ENCODE data around the gene DBET.
"Not testable (repeated sequence)": the region's sequence is repeated elsewhere in the genome, so short reads cannot be mapped to it uniquely, and the experiment has no call there.

Gene DBET

DNA sequence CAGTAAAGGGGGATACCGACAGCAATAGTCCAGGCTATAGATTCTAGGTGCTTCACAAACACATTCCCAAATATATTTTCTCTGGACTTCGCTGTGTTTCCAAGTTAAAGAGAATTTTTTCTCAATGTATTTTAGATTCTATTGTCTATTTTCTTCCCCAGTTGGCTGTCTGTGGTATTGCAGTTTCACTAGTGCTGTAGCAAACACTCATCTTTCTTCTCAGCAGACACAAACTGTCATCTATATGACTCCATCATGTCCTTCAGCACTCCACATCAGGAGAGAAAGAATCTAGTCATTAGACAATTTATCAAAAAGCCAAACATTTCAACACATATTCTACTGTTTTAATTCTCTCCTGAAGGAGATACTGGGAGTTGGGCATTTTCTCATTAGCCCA is at the start of gene DBET:
TSS of gene DBET (plus strand) at position 161 of the 400 bp plus-strand sequence.
- not testable (repeated sequence) for DNase-seq

DNA sequence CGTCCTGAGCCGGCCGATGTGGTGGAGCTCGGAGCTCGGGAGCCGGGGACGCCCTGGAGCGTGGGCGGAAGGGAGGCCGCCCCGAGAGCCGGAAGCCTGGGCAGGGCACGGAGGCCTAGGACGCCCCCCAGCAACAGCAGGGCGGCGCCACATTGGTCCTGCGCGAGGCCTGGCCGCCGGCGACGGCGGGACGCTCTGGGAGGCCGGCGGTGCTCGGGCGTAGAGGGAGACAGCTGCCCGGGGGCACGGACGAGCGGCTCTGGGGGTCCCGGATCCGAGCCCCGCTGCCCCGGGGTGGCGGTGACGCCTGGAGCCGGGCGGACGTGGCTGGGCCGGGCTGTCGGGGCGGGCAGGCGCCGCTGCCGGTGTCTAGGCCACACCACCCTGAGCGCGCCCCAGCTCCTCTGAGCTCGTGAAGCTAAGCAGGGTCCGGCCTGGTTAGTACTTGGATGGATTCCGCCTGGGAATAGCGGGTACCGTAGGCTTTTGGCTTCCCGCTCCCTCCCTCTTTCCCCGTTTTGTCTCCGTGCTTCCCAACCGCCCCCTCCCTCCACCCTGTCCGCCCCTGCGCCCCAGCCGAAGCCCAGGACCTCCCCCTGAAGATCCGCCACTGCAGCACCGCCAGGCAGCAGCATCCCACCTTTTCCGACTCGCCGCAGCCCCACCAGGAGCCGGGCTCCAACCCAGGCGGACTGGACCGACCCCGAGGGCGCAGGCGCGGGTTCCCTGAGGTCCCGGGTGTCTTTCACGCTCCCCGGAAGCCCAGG is 49.3 kb upstream of the DBET start:
- DNase-seq, result no peak

DNA sequence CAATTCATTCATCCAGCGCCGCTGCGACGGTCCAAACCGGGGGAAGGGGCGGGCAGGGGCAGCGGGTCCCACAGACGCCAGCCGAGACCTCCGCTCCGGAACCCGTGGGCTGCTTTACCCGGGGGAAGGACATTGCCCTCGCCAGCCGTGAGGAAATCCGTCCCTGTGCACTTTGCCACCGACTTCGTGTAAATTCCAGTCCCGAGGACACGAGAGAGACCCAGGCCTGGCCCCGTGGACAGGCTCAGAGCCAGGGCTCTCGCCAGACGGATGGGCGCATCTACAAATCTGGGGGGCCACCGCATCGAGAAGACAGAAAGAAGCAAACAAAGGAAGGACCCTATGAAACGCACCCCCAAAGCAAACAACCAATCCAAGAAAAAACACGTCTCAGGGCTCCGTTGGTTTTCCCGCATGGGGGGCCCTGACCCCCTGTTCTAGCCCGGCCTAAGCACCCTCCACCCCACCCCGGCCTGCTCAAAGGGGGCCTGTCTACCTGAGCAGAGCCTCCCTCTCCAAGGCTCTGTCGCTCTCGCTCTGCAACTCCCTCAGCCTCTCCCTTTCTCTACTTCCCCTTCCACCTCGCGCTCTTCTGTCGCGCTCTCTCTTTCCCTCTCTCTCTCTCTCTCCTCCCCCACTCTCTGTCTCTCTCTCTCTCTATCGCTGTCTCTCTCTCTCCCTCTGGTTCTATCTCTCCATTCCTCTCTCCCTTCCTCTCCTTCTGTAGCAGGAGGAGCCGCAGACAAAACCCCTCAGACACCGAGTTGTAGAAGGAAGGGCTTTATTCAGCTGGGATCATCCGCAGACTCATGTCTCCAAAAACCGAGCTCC is 48.5 kb upstream of the DBET start:
- DNase-seq, result no peak

DNA sequence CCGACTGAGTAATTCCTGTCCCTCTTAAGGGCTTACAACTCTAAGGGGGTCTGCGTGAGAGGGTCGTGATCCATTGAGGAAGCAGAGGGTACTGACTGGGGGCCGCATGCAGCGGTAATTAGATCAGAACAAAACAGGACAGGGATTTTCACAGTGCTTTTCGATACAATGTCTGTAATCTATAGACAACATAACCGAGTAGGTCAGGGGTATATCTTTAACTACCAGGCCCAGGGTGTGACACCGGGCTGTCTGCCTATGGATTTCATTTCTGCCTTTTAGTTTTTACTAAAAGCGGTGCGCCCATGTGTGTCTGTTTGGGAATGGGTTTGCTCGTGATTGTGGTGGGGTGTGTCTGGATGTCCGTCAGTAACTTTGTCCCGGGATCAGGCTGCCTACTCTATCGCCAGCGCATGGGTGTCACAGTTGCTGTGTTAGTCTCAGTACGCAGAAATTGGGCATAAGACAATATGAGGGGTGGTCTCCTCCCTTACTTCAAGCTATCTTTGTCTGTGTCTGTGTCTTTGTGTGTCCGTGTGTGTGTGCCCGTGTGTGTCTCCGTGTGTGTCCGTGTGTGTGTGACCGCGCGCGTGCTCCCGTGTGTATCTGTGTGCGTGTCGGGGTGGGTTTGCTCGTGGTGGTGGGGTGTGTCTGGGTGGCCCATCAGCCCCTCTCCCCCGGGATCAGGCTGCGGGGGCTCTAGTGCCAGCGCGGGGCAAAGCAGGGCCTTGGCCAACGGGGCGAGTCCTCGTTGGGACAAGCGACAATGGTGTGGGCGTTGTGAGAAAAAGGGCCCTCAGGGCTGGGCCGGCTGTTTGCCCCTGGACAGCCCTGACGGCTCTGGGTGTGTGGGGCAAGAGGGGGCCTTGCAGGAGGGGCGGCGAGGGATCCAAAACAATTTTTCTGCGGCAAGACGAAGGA is 47.7 kb upstream of the DBET start:
- DNase-seq, result no peak

DNA sequence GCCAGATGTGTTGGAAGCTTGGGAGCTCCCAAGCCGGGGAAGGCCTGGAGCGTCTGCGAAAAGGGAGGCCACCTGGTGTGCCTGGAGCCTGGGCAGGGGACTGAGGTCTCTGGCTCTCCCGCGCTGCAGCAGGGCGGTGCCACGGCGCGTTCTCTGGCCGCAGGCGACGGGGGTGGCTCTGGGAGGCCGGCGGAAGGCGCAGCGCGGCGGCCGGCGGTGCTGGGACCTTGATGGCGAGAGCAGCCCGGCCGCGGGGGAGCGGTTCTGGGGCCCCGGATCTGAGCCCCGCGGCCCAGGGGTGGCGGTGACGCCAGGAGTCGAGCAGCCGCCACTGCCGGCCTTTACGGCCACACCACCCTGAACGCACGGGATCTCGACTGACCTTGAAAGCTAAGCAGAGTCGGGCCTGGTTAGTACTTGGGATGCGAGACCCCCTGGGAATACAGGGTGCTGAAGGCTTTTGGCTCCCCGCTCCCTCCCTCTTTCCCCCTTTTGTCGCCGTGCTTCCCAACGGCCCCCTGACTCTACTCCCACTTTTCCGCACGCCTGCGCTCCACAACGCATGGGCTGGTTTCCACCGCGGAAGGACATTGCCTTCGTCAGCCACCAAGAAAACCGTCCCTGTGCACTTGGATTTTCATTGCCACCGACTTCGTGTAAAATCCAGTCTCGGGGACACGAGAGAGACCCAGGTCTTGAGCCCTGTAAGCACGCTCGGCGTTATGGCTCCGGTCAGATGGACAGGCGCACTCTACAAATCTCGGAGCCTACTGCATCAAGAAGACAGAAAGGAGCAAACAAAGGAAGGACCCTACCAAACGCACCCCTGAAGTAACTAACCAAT is 46.7 kb upstream of the DBET start:
- no peak for DNase-seq

DNA sequence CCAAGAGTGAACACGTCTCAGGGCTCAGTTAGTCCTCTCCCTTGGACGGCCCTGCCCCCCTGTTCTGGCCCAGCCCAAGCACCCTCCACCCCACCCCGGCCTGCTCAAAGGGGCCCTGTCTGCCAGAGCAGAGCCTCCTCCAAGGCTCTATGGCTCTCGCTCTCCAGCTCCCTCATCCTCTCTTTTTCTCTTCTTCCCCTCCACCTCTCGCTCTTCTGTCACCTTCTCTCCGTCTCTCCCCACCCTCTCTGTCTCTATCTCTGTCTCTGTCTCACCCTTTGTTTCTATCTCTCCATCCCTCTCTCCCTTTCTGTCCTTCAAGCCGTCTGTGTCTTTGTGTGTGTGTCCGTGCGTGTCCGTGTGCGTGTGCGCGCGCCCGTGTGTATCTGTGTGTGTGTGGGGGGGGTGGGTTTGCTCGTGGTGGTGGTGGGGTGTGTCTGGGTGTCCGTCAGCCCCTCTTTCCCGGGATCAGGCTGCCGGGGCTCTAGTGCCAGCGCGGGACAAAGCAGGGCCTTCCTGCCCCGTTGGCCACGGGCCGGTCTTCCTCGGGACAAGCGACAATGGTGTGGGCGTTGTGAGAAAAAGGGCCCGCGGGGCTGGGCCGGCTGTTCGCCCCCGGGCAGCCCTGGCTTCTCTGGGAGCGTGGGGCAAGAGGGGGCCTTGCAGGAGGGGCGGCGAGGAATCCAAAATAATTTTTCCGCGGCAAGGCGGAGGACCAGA is 45.9 kb upstream of the DBET start:
- no peak for DNase-seq

DNA sequence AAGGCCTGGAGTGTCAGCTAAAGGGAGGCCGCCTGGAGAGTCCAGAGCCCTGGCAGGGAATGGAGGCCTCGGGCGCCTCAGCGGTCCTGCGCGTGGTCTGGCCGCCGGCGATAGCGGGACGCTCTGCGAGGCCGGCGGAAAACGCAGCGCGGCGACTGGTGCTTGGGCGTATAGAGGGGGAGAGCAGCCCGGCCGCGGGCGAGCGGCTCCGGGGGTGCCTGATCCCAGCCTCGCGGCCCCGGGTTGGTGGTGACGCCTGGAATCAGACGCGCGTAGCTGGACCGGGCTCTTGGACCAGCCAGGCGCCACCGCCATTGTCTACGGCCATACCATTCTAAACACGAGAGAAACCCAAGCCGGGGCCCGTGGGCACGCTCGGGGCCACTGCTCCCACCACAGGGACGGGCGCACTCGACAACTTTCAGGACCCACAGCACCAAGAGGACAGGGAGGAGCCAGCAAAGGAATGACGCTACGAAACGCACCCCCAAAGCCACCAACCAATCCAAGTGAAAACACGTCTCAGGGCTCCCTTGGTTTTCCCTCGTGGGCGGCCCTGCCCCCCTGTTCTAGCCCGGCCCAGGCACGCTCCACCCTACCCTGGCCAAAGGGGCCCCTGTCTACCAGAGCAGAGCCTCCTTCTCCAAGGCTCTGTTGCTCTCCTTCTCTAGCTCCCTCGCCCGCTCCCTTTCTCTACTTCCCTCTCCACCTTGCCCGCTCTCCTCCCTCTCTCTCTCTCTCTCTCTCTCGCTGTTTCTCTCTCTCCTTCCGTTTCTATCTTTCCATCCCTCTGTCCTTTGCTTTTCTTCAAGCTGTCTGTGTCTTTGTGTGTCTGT is 45.1 kb upstream of the DBET start:
- DNase-seq, result no peak

DNA sequence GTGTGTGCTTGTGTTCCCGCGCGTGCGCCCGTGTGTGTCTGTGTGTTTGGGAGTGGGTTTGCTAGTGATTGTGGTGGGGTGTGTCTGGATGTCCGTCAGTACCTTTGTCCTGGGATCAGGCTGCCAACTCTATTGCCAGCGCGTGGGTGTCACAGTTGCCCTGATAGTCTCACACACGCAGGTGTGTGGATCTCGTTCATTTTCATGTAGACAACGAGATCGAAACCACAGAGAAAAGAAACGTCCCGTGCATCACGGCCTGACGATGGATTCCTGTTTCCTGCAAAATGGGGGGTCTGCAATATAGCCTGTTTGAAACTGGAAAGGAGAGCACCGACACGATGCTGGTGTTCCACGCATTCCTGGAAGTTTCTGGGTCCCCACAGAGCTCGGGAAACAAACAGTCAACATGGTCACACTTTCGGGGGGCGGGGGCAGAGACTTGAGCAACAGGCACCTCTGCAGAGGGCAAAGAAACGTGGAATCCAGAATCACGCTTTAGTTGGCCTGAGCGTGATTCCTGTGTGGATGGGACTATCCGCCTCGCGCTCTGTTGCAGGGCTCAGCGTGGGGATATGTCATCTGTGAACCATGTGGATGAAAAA is 44.3 kb upstream of the DBET start:
- DNase-seq, result not testable (repeated sequence)

DNA sequence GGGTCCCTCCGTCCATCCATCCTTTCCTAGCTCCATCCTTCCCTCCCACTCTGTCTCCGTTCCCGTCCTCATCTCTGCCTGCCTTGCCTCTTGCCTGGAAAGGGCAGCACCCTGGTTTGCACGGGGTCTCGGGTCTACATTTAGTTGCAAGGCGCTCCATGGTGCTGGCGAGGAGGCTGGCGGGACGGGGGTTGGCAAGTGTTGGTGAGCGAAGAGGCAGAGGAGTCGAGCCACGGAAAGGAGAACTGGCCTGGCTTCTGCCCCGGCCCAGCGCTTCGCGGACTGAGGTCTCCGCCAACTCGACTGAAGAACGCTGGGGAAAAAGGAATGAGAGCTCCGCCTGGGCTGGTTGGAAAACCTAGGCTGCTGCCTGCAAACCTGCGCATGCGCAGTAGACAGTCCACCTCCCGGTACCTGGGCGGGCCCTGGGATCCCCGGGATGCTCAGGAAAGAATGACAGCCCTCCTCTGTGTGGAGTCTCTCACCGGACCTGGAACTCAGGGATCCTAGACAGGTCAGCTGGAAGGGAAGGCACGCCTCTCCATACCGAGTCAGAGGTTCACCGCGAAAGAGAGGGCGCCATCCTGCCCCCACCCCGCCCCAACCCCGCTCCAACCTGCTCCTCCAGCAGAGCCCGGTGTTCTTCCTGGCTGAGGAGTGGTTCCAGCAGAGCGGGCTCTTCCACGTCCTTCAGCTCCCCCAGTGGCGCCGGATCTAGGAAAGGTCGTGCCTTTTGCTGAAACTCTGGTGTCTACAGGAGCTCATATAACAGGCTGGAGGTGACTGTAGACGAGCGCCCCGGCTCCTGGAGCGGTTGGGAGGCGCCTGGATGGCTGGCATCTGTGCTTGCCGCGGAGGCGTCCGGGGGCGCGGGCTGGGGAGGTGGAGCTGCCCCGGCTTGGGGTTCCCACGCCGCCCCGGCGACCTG is 43.2 kb upstream of the DBET start:
- peak; percentile 58 for DNase-seq

DNA sequence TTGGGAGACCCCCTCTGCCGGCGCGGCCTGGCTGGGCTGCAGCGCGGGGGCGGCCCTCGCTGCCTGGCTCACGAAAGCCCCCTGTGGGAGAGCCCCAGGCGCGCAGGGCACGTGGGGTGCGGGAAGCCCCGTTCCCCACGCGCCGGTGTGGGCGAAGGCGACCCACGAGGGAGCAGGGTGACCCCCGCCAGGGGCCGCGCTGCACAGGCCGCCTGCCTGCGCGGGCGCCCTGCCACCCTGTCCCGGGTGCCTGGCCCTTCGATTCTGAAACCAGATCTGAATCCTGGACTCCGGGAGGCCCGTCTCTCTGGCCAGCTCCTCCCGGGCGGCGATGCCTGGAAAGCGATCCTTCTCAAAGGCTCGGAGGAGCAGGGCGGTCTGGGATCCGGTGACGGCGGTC is 42.3 kb upstream of the DBET start:
- DNase-seq, result not testable (repeated sequence)

DNA sequence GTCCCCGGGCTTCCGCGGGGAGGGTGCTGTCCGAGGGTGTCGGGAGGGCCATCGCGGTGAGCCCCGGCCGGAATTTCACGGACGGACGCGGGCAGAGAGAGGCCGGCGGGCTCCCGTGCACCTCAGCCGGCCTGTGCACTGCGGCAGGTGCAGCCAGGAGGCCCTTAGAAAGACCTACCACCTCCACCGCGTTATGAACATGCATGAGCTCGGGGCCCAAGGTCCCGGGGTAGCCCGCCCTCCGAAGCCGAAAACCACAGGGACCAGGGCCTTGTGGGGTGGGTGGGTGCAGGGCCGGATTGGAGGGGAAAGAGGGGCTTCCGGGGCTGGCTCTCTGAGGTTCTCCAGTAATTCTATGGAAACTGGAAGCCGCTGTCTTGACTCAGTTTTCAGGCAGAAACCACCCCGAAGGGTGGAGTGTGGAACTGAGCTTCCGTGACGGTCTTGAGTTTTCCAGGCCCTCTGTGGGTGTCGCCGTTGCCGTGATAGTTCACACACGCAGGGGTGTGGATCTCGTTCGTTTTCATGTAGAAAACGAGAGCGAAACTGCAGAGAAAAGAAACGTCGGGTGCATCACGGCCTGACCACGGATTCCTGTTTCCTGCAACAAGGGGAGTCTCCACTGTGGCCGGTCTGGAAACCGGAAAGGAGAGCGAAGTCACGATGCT is 41.6 kb upstream of the DBET start:
- not testable (repeated sequence) for DNase-seq

DNA sequence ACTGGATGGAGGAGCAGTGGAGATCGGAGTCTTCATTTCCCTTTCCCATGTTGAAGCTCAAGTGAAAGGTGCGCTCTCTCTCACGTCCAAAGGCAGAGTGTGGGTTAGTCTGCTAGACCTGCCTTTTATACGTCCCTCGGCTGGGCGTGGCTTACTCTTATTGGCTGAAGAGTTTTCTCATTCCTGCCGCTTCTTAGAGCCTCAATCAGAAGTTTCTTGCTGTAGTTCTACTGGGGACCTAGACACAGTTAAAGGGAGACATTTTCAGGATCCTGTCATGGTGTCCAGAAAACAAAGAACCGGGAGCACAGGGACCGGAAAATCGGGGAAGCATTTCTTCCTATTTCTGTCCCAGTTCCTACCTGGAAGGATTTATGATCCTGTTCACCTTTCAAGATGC is 37.1 kb upstream of the DBET start, which contains the start of gene FRG2:
TSS of gene FRG2 (minus strand) at position 101 of the 400 bp plus-strand sequence. CDS start at position 49, 52 bp downstream.
- not testable (repeated sequence) for DNase-seq

DNA sequence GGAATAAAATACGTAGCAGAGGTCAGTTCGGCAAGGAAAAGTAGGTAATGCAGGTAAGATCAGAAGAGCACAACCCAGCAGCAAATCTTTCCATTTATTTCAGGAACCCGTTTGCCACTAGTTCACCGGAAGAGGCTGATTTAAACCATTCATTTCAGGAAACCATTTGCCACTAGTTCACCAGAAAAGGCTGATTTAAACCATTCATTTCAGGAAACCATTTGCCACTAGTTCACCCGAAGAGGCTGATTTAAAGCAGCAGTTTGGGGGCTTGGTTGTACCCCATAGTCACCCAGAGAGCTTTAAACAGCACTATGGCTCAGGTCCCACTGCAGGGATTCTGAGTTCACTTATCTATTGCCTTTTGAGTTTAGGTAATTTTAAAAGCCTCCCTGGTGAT is 33.0 kb upstream of the DBET start:
- DNase-seq, result not testable (repeated sequence)

DNA sequence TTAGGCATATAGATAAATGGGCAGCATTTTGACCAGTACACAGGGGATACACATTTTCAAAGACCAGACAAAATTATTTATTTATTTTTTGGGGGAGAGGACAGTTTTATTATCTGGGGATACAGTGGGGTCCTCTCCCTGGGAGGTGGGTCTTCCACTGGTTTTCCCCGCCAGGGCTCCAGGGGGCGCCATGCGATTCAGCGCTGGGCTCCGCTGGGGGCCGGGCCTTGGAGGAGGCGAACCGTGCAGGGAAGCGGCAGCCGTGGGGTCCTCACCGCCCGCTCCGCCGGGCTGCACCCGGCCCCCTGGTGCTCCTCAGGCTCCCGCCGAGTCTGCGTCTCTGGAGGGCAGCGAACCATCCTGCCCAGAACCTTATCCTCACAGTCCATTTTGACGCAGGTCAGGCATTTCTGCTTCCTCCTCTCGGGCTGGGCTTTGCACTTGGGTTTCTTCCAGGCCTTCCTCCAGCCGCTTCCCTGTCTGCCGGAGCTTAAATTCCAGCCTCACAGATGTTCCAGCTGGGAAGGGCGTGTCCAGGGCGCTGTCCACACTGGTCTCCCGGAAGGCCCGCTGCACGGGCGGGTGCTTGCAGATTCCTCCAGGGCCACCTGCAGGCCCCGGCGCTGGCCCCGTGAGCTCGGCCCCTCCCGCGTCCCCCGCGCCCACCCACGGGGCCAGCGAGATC is 26.5 kb upstream of the DBET start:
- DNase-seq, result not testable (repeated sequence)

DNA sequence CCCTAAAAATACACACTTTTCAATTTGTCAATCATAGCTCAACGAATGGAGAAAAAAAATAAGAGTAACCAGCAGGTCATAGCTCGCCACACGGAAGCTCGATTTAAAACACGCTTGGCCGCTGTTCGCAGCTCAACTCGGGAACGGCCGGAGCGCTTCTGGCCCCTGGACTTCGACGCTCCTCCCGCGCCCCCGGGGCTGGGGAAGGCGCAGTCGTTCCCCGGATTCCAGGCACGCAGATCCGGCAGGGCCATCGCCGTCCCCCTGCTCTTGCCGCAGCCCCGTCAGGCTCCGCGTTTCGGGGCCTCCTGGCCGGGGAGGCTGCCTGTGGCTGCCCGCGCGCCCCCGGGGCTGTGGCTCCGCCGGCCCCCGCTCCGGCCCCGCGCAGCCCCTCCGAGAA is 23.4 kb upstream of the DBET start:
- not testable (repeated sequence) for DNase-seq

DNA sequence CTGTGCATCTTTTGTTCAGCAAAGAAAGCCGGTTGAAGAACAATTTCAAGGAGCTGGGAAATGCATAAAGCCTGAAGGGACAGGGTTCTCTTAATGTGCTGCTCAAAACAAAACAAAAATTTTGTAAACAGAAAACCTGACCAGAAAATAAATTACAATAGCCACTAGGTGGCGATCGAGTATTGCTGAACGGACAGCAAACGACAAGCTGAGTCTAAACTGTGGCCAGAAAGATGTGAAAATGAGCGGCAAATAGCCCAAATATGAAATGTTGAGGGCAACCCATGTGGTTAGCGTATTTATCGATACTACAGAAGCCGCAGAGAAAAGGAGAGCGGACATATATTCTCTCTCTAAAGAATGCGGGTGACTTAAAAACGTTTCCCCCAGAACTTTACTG is 16.7 kb upstream of the DBET start:
- DNase-seq, result not testable (repeated sequence)
